GM10847 (cell line): Measurements from ENCODE around the gene BOLA3.

ENCODE experiments used
- POLR2A ChIP-seq: IDR thresholded peaks from 2 replicates; pipeline ENCODE4 v1.6.1; 2011; ENCODE audit not compliant: insufficient read length; ENCODE audit errors: extremely low read depth

BOLA3 gene

GRCh38 chr2:74097574-74097973 lies 50.1 kb downstream of the BOLA3 start:
- TF ChIP-seq POLR2A: no peak

DNA sequence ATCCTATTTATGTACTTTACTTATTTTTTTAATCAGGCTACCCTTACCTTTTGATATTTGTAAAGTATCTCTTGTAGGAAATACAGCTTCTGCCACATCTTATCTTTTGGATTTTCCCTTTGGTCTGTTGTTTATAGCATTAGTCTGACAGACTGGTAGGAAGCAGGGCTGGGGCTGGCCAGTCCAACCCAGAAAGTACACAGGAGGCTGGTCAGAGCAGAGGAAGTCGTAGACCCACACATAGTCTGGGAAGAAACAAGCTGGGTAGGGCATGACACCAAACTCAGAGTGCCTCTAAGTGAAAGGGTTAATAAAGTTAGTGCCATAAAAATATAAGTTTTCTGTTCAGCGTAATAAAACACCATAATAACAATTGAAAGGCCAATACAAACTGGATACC lies 51.7 kb downstream of the BOLA3 start:
- TF ChIP-seq POLR2A: no peak

DNA sequence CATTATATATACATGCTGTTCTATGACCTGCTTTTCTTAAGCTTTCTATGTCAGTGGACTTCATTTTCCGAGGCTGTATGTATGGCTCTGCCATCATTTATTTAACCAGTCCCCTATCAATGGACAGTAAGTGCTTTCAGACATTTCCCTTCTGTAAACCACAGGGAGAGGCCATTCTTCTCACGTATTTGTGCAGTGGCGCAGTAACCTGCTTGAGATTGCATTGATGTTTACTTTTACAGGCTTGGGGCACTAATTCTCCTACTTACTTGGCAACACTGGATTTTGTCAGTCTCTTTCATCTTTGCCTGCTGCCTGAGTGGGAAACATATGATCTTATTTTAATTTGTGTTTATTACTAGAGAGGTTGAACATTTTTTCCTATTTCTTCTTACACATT lies 52.1 kb downstream of the BOLA3 start:
- TF ChIP-seq POLR2A: no peak

DNA sequence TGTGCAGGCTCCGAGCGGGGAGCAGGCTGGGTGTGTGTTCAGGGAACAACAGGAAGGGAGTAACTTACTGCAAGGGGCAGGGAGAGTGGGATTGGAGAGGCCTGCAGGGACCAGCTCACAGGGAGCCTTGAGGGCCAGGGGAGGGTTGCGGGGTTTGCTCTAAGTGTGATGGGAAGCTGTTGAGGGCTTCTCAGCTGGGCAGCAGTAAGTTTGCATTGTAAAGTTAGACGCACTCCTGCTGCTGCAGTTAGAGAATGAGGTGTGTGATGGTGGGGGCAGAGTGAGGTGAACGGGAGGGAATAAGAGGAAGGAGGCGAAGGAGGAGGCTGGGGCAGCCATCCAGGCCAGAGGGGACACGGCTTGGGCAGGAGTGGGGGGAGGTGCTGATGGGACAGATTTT lies 53.4 kb downstream of the BOLA3 start:
- no peak for TF ChIP-seq POLR2A

DNA sequence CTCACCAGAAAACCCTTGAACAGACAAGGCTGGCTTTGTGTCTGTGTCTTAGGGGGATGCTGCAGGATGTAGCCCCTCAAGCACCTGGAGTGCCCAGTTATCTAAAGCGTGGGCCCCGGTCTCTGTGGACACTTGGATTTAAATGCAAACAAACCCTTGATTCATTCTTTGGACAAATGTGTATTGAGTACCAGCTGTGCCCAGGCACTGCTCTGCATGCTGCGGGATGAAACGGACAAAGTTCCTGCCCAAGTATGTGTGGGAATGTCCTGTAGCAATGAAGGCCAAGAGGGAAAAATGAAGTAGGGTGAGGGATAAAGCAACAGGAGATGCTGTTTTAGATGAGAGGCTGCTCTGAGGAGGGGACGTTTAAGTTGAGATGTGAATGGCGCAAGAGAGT lies 53.9 kb downstream of the BOLA3 start:
- no peak for TF ChIP-seq POLR2A

- no peak for TF ChIP-seq POLR2A
Measured at GRCh38 chr2:74093426-74093825, 54.3 kb downstream of the BOLA3 start.

DNA sequence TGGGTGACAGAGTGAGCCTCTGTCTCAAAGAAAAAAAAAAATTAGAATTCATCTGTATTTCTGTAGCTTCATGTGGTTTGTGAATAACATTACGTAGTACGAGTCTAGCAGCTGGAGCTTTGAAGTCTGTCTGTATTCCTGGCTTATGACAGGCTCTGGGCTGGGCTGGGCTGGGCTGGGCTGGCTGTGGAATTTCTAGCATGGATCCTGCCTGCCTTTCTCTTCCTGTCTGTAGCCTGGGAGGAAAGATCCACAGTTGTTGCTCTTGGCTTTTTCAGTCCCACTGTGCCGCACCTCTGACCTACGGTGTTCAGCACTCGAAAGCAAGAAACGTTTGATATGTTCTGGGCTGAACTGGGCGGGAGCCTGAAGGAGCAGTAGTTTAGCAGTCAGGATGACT lies 55.4 kb downstream of the BOLA3 start:
- TF ChIP-seq POLR2A: no peak

DNA sequence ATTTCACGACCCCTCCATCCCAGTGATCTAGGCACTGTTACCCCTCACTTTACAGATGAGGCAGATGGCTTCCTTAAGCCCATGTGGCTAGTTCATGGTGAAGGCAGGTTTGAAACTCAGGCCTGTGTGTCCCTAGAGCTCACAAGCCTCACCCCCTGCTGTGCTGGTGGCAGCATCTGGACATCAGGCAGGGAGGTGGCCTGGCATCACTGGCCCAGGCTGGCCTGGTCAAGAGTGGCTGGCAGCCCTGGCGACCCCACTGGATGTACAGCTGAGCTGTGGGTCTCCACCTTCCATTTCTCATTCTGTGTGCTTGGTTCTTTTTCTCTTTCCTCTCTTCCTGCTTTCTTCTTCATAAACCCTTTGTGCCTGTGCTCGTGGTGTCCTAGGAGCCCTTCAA lies 56.3 kb downstream of the BOLA3 start:
- TF ChIP-seq POLR2A: no peak

GRCh38 chr2:74089816-74090745 lies 57.6 kb downstream of the BOLA3 start:
- no peak for TF ChIP-seq POLR2A

GRCh38 chr2:74087696-74088095 lies 60.0 kb downstream of the BOLA3 start:
- TF ChIP-seq POLR2A: no peak

GRCh38 chr2:74086021-74086420 lies 61.7 kb downstream of the BOLA3 start:
- TF ChIP-seq POLR2A: no peak
